HuH-7.5 (cell line): ENCODE data around the gene FOXL3.

ENCODE experiments used
- DNase-seq: peaks from one replicate; pipeline ENCODE4 v3.0.0; 2011; ENCODE audit warnings: low spot score

The FOXL3 gene

DNA sequence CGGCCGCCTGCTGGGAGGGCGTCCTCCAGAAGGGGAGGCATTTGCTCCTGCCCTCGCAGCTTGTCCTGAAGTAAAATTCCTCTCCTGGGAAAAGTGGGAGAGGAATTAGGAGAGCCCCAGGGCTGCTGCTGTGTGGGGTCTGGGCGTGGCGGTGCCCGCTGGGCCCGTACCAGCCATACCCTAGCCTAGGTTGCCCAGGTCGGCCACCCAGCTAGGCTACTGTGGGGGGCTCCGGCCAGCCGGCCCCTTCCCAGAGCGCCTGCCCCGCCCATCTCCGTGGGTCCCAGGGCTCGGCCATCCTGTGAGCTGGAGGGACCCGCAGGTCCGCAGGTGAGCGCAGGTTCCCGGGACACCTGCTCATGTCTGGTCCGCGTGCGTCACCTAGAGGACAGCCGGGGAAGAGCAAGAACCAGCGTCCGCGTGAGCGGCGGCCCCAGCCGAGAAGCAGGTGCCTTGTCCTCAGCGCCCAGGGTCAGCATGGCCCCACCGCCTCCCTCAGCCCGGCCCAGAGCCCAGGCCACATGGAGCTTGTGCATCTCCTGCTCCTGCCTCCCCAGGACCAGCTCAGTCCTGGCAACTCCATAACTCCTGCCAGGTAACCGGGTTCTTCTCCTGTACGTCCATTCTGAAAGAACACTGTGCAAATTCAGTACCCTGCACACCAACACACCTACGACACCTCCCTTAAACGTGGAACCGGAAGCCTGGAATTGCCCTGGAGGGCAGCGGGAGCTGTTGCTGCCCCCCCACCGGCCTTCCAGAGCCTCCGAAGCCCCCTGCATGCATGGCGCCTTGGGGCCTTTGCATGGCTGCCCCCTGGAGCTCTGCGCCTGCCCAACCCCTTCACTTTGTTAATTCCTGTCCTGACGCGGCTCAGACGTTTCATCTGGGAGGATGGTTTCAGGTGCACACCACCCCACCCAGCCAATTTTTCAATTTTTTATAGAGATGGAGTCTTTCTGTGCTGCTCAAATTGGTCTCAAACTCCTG lies 22.8 kb upstream of the FOXL3 start:
- peak; percentile 89 for DNase-seq

GRCh38 chr7:268991-269390 lies 21.0 kb upstream of the FOXL3 start:
- no peak for DNase-seq

GRCh38 chr7:269721-270120 lies 20.2 kb upstream of the FOXL3 start:
- no peak for DNase-seq

- no peak for DNase-seq
Observed at GRCh38 chr7:270351-270983, 19.5 kb upstream of the FOXL3 start.

DNA sequence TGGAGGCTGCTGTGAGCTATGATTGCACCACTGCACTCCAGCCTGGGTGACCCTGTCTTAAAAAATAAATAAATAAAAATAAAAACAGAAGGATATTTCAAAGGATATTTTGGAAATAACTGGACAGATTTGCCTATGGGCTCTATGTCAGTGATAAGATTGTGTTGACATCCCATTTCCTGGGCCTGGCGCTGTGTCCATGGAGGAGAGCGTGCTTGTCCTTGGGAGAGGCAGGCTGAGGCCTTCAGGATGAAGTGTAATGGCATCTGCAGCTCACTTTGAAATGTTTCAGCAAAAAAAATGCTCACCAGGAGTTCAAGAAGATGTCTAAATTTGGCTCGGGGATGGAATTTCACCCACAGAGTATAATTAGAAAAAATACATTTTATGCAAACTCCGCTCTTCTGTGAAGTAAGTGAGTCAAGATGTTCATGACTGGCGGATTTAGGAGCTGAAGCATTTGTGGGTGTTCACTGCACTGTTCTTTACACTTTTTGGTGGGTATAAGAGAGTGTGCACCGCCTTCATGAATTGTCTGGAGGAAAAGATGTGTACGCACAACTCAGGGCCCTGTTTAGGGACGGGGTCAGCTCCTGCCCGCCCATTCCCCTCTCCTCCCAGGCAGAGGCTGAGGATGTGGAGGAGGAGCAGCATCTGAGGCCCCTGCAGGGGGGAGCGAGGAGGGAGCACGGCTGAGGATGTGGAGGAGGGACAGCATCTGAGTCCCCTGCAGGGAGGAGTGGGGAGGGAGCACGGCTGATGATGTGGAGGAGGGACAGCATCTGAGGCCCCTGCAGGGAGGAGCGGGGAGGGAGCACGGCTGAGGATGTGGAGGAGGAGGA lies 18.5 kb upstream of the FOXL3 start:
- DNase-seq, result no peak

DNA sequence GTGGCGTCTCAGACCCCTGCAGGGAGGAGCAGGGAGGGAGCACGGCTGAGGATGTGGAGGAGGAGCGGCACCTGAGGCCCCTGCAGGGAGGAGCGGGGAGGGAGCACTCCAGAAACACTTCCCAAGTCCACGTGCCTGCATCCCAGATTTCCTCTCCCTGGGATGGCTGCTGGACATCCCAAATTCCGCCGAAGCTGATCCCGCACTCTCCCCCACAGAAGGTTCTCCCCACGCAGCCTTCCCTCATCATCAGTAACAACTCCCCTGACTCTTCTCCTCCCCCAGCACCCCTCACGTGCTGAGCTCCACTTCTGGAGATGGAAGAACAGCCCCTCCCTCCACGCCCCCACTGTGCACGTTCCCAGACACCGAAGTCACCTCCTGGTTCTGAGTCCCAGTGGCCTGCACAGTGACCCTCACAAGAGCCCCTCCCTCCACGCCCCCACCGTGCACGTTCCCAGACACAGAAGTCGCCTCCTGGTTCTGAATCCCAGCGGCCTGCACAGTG lies 17.8 kb upstream of the FOXL3 start:
- no peak for DNase-seq

- no peak for DNase-seq
Observed at GRCh38 chr7:272631-273030, 17.3 kb upstream of the FOXL3 start.

GRCh38 chr7:273327-273726 lies 16.6 kb upstream of the FOXL3 start:
- no peak for DNase-seq

DNA sequence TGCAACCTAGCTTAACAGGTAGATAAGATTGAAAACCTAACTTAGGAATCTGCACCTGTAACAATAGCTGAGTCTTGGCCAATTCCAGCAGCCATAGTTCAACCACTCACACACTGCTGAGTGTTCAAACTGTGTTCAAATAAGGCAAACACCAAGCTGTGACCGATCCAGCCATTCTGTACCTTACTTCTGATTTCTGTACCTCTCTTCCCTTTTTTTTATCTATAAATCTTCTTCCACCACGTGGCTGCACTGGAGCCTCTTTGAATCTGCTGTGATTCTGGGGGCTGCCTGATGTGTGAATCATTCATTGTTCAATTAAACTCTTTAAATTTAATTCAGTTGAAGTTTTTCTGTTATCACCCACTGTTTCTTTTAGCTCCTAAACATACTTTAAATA lies 15.7 kb upstream of the FOXL3 start:
- no peak for DNase-seq

DNA sequence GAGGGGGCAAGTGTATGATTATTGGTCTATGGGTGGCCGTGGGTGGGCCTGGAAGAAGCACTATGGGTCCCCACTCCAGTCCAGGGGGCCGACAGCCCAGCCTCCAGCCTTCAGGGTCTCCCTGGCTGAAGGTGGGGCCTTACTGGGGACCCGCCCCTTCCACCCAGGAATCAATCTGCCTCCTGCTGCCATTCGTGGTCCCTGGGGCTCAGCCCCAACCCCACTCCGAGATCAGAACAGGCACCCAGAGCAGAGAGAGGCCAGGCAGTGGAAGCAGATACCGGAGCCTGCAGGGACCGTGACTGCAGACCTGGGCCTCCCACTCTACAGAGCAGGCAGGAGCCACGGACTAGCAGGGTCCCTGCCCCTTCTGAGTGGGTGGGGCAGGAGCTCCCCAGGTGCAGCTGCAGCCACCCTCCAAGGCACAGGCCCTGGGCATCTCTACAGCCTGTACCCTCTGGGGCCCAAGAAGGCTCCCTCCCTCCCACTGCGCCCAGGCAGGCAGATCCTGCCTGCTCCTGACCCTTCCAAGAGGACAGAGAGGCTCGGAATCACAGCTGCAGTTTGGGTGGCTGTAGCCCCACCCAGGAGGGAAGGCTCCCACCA lies 13.6 kb upstream of the FOXL3 start:
- DNase-seq, result no peak

DNA sequence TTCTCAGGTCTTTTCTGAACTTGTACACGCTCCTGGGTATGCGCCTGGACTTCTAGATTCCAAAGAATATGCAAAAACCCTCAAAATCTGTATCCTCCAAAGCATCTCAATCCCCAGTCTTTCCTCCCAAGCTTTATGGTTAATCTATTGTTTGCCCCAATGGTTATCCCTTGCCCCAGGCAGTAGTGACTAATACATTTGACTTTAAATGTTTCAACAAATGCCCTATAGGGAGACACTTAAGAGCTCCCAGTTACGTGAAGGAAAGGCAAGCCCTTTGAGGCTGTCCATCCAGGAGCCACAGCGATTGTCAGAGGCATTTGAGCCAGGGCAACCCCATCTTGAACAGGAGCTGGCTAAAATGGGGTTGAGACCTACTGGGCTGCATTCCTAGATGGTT lies 12.7 kb upstream of the FOXL3 start:
- DNase-seq, result no peak

DNA sequence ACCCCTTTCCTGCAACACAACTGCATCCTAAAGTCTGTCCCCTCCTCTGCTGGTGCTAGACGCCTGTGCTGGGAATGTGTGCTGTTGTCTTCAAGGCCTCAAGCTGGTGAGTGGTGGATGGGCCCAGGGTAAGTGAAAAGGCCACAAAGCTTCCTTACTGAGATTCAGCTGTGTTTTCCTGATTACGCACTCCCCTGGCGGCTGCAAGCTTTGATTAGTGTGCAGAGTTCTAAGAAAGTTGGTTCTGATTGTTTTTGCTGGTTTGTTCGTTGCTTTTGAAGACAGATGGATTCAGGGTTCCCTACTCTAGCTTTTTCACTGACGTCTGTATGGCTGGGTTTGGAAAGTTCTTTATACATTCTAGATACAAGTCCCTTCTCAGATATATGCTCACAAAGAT lies 11.9 kb upstream of the FOXL3 start:
- no peak for DNase-seq

DNA sequence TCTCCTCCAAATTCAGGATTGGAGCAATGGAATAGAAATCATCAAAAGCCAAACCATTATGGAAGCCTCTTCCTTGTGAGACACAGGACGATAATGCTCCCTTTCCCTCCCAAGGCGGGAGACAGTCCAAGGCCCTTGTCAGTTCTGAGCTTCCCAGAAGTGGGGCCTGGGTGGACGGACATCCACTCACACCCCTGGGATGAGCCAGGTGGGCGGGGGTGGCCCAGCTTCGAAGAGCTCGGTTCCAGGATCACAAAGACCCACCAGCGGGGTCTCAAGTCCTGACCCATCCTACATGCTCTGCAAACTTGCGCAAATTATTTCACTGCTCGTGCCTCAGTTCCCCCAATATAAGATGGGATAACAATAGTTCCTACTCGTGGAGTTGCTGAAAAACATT lies 10.1 kb upstream of the FOXL3 start:
- no peak for DNase-seq

DNA sequence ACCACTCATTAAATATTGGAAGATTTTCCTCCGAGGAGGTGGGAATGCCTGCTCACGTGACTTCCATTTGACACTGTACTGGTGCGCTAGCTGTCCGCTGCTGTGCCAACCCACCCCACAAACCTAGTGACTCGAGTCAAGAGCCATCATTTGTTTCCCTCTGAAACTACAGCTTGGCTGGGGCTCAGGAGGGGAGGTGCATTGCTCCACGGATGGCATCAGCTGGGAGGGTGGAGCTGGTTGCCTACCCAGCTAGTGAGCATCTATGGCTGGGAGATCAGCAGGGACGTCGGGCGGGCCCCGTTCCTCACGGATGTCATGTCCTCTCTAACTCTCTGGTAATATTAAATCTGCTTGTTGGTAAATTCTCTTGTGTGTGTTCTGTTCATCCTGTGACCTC lies 9.5 kb upstream of the FOXL3 start:
- no peak for DNase-seq

DNA sequence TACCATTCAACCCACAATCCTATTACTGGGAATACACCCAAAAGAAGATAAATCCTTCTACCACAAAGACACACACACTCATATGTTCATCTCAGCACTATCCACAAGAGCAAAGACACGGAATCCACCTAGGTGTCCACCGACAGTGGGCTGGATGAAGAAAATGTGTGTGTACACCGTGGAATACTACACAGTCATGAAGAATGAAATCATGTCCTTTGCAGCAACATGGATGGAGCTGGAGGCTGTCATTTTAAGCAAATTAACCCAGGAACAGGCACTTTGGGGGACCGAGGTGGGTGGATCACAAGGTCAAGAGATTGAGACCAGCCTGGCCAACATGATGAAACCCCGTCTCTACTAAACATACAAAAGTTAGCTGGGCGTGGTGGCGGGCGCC lies 8.3 kb upstream of the FOXL3 start:
- no peak for DNase-seq

GRCh38 chr7:282621-283020 lies 7.3 kb upstream of the FOXL3 start:
- DNase-seq, result no peak

- peak; percentile 72 for DNase-seq
Observed at GRCh38 chr7:284762-285722, 4.9 kb upstream of the FOXL3 start.

GRCh38 chr7:285731-286130 lies 4.2 kb upstream of the FOXL3 start:
- no peak for DNase-seq

GRCh38 chr7:286266-286665 lies 3.7 kb upstream of the FOXL3 start:
- no peak for DNase-seq

DNA sequence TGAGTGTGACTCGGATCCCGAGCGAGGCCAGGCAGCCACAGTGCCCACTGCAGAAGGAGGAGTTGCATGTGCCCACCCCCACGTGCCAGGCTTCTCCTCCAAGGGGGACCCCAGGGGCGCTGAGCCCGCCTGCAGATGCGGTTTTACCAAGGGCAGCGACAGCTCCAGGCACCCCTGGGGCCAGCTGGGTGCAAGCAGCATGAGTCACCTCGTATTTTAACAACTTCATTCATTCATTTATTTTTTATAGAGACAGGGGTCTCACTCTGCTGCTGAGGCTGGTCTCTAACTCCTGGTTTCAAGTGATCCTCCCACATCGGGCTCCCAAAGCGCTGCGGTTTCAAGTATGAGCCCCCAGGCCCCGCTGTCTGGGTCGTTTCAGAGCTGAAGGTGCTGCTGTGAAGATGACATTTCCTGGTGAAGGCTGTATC lies 1.3 kb upstream of the FOXL3 start:
- DNase-seq, result no peak
